ENCODE data around the gene NPHP4. TPM values are rescaled to one million over a fixed set of nuclear protein-coding genes. Genes with fewer than 3 reads are reported as not detected.

Gene NPHP4
- total and polyA plus RNA-seq, 10 of the 15 experiments (the other 5 are each of a cell fraction or from before 2014, with no cell fraction given) = 0.16 to 10.5 (median 3.1) TPM

- Histone ChIP-seq H3K9me3 (replicated peaks; ENCODE audit: control insufficient read depth, insufficient read depth, low read length) (no peaks in the 10 kb centered on the region), H3K9ac (ENCODE audit: control insufficient read depth, insufficient read depth, low read length) (no peak overlapping the region), H3K79me2 (ENCODE audit: control insufficient read depth, insufficient read depth, low read length) (peaks cover 42% of the 10 kb centered on the region), H3K27me3 (replicated peaks in 1 of 2; ENCODE audit: control insufficient read depth in 2 of 2, insufficient read depth in 2 of 2, low read length in 1 of 2) (no peaks in the 10 kb centered on the region), H3K4me1 (ENCODE audit: control insufficient read depth, insufficient read depth, low read length) (peaks cover 7% of the 10 kb centered on the region), H3K27ac (ENCODE audit: control insufficient read depth, insufficient read depth) (no peak overlapping the region), H3K36me3 (ENCODE audit: control insufficient read depth in 2 of 2, insufficient read depth in 2 of 2, low read length in 1 of 2) (peaks cover 3 to 32% of the 10 kb centered on the region in 2 experiments), H2AFZ (ENCODE audit: control insufficient read depth, low read depth, low read length) (no peak overlapping the region), H3K4me3 (no peak overlapping the region), H3K4me2 (ENCODE audit: control insufficient read depth, insufficient read depth) (no peak overlapping the region), H4K20me1 (ENCODE audit: control insufficient read depth, insufficient read depth) (peaks cover 11% of the 10 kb centered on the region)
- DNase-seq (ENCODE audit: low read depth, low spot score) (no peak), FAIRE-seq (no peak), ATAC-seq (no peak)
- in situ Hi-C loops (cut with MboI) (no loop called here), intact Hi-C loops (cut with micrococcal nuclease; ENCODE audit: unreplicated experiment) (no loop called here)
- RAD21 ChIA-PET (ENCODE audit: unreplicated experiment) = no interaction called here
- no peak for TF ChIP-seq YY1 (IDR thresholded peaks at IDR 0.05; ENCODE audit: low read depth, low read length)
- TF ChIP-seq ZNF24 (IDR thresholded peaks at IDR 0.05) = no peak
- no peak for TF ChIP-seq POU2F2 (IDR thresholded peaks at IDR 0.05; ENCODE audit: borderline replicate concordance, low read depth, low read length)
- no peak for TF ChIP-seq ELK1 (IDR thresholded peaks at IDR 0.05; ENCODE audit: low read depth, low read length)
- TF ChIP-seq IKZF1 (conservative IDR thresholded peaks at IDR 0.05) = no peak
- TF ChIP-seq PAX5 (IDR thresholded peaks at IDR 0.05; ENCODE audit: borderline replicate concordance, low read depth, low read length) = no peak
- TF ChIP-seq BCLAF1 (IDR thresholded peaks at IDR 0.05) = no peak
- TF ChIP-seq MLLT1 (IDR thresholded peaks at IDR 0.05) = no peak
- TF ChIP-seq STAT3 (IDR thresholded peaks at IDR 0.05; ENCODE audit: low read depth, low read length) = no peak
- no peak for TF ChIP-seq SMARCA5 (IDR thresholded peaks at IDR 0.05)
- 96% methylated on average over 12 of the region's 12 CpGs for WGBS (ENCODE audit: insufficient coverage, insufficient replicate concordance, low lambda C conversion rate, missing lambda C conversion rate)
- POLR2A ChIA-PET = no interaction called here
- BruUV-seq (replicated peaks) = no TSS peak
- SMC1A ChIA-PET (ENCODE audit: uncharacterized antibody, unreplicated experiment) = no interaction called here
- CTCF ChIA-PET = no interaction called here
These were observed 43.5 kb upstream of the NPHP4 start for GRCh38 chr1:6035719-6036118.

Measured in GM12878 (cell line).